K562 (cell line): ENCODE results near the gene TSPOAP1. TPM values are rescaled to one million over a fixed set of nuclear protein-coding genes. Genes with fewer than 3 reads are reported as not detected.

Experiments used
- ATAC-seq: fragments of 200-7000 bp; cut with Tn5 transposase; 3 replicates; pipeline ENCODE4 v1.9.1; 2020; ENCODE audit warnings: moderate library complexity
- BruUV-seq: library from RNA; stranded (reverse); fragments of 400-500 nt; replicated peaks from 2 replicates; lab custom pipeline; 2021; lab: Mats Ljungman, UMichigan
- CTCF ChIA-PET: fragments of 300-600 bp; formaldehyde crosslinking; extraction: SDS; loops from one replicate; lab custom pipeline; 2021; ENCODE audit warnings: low intra/inter-chr PET ratio; lab: Yijun Ruan, JAX
- POLR2A ChIA-PET: fragments of 300-600, 350-650 bp; sonication (Branson Sonifier 250); formaldehyde crosslinking; extraction: SDS; loops from one replicate; lab custom pipeline; 2021; ENCODE audit warnings: antibody characterized with exemption, inconsistent platforms; lab: Yijun Ruan, JAX
- DNase-seq, 4 experiments: peaks; one replicate each; pipeline versions ENCODE4 v3.0.0 to v3.0.0-alpha.2; 2011 to 2018; ENCODE audit warnings: low spot score in 3 of 4, mixed read lengths in 3 of 4; ENCODE audit errors: extremely low read depth in 1 of 4
- FAIRE-seq: peaks from 2 replicates; lab custom pipeline; 2011; peaks lifted over from hg19 to GRCh38; lab: Jason Lieb, UNC
- H2AFZ ChIP-seq: 2 replicates; pipeline ENCODE4 v1.6.0; 2011; ENCODE audit warnings: low read depth, low read length, control low read depth, inconsistent platforms
- H3K27ac ChIP-seq: fragments of 200-600 bp; 3 replicates; pipeline ENCODE4 v1.8.0; 2011; ENCODE audit warnings: low read depth, mild to moderate bottlenecking, control low read depth, inconsistent platforms, low read length, moderate library complexity, mixed read lengths; ENCODE audit errors: extremely low read depth
- H3K27me3 ChIP-seq, 2 experiments: fragments of 300-600 bp in 1 of 2; 2 replicates in 1 of 2; 3 replicates in 1 of 2; pipeline versions ENCODE4 v1.6.0 to v1.8.0; 2011; ENCODE audit warnings: inconsistent platforms in 2 of 2, low read length in 2 of 2, mild to moderate bottlenecking in 1 of 2, mixed read lengths in 1 of 2, moderate library complexity in 1 of 2; ENCODE audit not compliant: control insufficient read depth in 2 of 2, insufficient read depth in 2 of 2
- H3K36me3 ChIP-seq: fragments of 300-600 bp; 3 replicates; pipeline ENCODE4 v1.8.0; 2011; ENCODE audit warnings: mild to moderate bottlenecking, low read length, inconsistent platforms; ENCODE audit not compliant: control insufficient read depth, insufficient read depth
- H3K4me1 ChIP-seq, 2 experiments: fragments of 200-600 bp in 1 of 2; replicated peaks in 1 of 2; 2 replicates in 1 of 2; 3 replicates in 1 of 2; pipeline versions ENCODE4 v1.5.1 to v1.8.0; 2011; ENCODE audit warnings: inconsistent platforms in 2 of 2, low read length in 2 of 2, mild to moderate bottlenecking in 1 of 2, mixed read lengths in 1 of 2, moderate library complexity in 1 of 2; ENCODE audit not compliant: control insufficient read depth in 2 of 2, insufficient read depth in 2 of 2
- H3K4me2 ChIP-seq: 2 replicates; pipeline ENCODE4 v1.6.1; 2011; ENCODE audit warnings: low read length, control low read depth, inconsistent platforms, mixed read lengths; ENCODE audit not compliant: insufficient read depth
- H3K4me3 ChIP-seq: fragments of 200-600 bp; sonication (generic), shearing (Covaris generic); 2 replicates; pipeline ENCODE4 v1.5.1; 2016; ENCODE audit warnings: control low read depth, inconsistent platforms
- H3K79me2 ChIP-seq: fragments of 200-600 bp; 3 replicates; pipeline ENCODE4 v1.8.0; 2011; ENCODE audit warnings: low read length, inconsistent platforms; ENCODE audit not compliant: control insufficient read depth, insufficient read depth
- H3K9ac ChIP-seq, 2 experiments: 2 replicates each; pipeline versions ENCODE4 v1.6.0 to v1.6.1; 2011; ENCODE audit warnings: low read depth in 2 of 2, low read length in 2 of 2, control low read depth in 1 of 2, inconsistent platforms in 1 of 2, mild to moderate bottlenecking in 1 of 2, mixed read lengths in 1 of 2; ENCODE audit not compliant: insufficient read depth in 1 of 2
- H3K9me1 ChIP-seq: one replicate; pipeline ENCODE4 v1.6.0; 2011; ENCODE audit warnings: inconsistent platforms, mild to moderate bottlenecking, low read length, moderate library complexity; ENCODE audit not compliant: control insufficient read depth, insufficient read depth
- H3K9me3 ChIP-seq: replicated peaks from 2 replicates; pipeline ENCODE4 v1.5.1; 2011; ENCODE audit warnings: low read depth, low read length, inconsistent platforms; ENCODE audit not compliant: control insufficient read depth, insufficient read depth
- H4K20me1 ChIP-seq: replicated peaks from 2 replicates; pipeline ENCODE4 v1.6.1; 2011; ENCODE audit warnings: low read length, inconsistent platforms, mixed read lengths; ENCODE audit not compliant: control insufficient read depth, insufficient read depth
- EZH2 ChIP-seq: IDR thresholded peaks from 2 replicates; pipeline ENCODE4 v1.6.1; 2012; ENCODE audit warnings: low read depth, mild to moderate bottlenecking, inconsistent platforms, low read length, borderline replicate concordance
- MTA3 ChIP-seq: fragments of 450-650 bp; formaldehyde crosslinking; IDR thresholded peaks from 2 replicates; pipeline ENCODE4 v1.6.1; 2017; ENCODE audit warnings: mild to moderate bottlenecking, borderline replicate concordance
- TAF15 ChIP-seq: fragments of 200-400 bp; formaldehyde crosslinking; IDR thresholded peaks from 2 replicates; pipeline ENCODE4 v1.6.1; 2017; ENCODE audit warnings: mild to moderate bottlenecking, low read depth, low read length, moderate library complexity
- TCF7 ChIP-seq: sonication (generic); IDR thresholded peaks from 2 replicates; pipeline ENCODE4 v1.6.1; 2016; ENCODE audit warnings: antibody characterized with exemption, borderline replicate concordance
- ZNF644 ChIP-seq: fragments of 200-800 bp; sonication (Bioruptor generic); IDR thresholded peaks from 2 replicates; pipeline ENCODE4 v1.6.1; 2016; ENCODE audit warnings: low read depth, missing genetic modification characterization, missing compliant biosample characterization
- WGBS: fragments of 100-300 bp; shearing (Covaris generic); methylation state at CpG from one replicate; pipeline ENCODE4 v1.1.6; 2016; ENCODE audit warnings: low coverage, mixed read lengths; ENCODE audit not compliant: insufficient coverage; ENCODE audit errors: missing lambda C conversion rate; 5-methylcytosine and 5-hydroxymethylcytosine counted together
- in situ Hi-C: fragments of 300-500 bp; cut with MboI; formaldehyde crosslinking; loops from 4 replicates; pipeline ENCODE4 v1.15.0; 2018; ENCODE audit warnings: inconsistent platforms, mixed read lengths
- intact Hi-C: fragments of 100-400 bp; cut with micrococcal nuclease; formaldehyde crosslinking; loops from 2 replicates; pipeline ENCODE4 v1.14.2; 2022
- polyA plus RNA-seq, 8 experiments: library from polyadenylated mRNA; depleted of rRNA in 4 of 8; stranded (reverse) in 5 of 8; unstranded in 3 of 8; fragments of >200 nt; fragmentation: Nextera tagmentation in 2 of 8; fragmentation: Illumina TruSeq in 1 of 8; extraction: Ambion mirVana in 2 of 8; extraction: Trizol in 1 of 8; gene quantifications; 2 replicates each; pipeline versions ENCODE4 v1.2.1 to v1.2.3, GENCODE V29; 2011 to 2014; ENCODE audit warnings: inconsistent platforms in 1 of 8, missing spikeins in 1 of 8
- total RNA-seq, 7 experiments: library from RNA; depleted of rRNA in 6 of 7; stranded (reverse); fragments of >200 nt in 6 of 7; fragmentation: Illumina TruSeq in 2 of 7; extraction: Trizol in 2 of 7; gene quantifications; 2 replicates each; pipeline versions ENCODE4 v1.2.1 to v1.2.3, GENCODE V29; 2011 to 2021; ENCODE audit warnings: low replicate concordance in 1 of 7

The TSPOAP1 gene
- total and polyA plus RNA-seq, 9 of the 15 experiments (the other 6 are each of a cell fraction or from before 2014, with no cell fraction given): 0.87 to 3.9 (median 1.8) TPM; not detected in 2

DNA sequence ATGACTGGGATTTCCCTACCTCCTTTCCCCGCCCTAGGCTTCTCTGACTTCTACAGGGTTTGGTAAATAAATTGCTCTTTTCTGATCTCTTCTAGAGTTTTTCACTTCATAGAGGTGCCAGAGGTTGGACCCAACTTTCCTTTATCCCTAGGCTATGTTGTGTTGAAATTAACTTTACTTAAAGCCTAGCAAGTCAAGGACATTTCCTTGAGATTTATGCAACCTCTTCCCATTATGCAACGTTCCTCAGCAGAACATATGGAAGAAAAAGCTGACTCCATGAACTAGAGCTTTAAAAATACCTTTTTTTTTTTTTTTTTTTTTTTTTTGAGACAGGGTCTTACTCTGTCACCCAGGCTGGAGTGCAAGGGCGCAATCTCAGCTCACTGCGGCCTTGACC is 63.3 kb downstream of the TSPOAP1 start:
- Histone ChIP-seq H4K20me1 (peaks cover 1% of the 10 kb centered on the region; the same call in 1 of the 2 replicates), H3K9me1 (no peaks in the 10 kb centered on the region), H3K4me1 (no peaks in the 10 kb centered on the region), H3K36me3 (no peaks in the 10 kb centered on the region), H3K4me3 (no peak overlapping the region), H3K9me3 (no peaks in the 10 kb centered on the region), H3K4me2 (no peak overlapping the region), H3K79me2 (no peaks in the 10 kb centered on the region), H2AFZ (no peak overlapping the region), H3K9ac (no peak overlapping the region), H3K27ac (no peak overlapping the region), H3K27me3 (peaks cover 38 to 66% of the 10 kb centered on the region in 2 experiments)
- in situ Hi-C loops: no loop called here
- BruUV-seq: no TSS peak
- ATAC-seq (no peak), FAIRE-seq (no peak), DNase-seq (no peak)
- CTCF ChIA-PET: no interaction called here
- POLR2A ChIA-PET: interaction anchor here (0.8 to 1.4 kb wide), 2 partner anchors 14 to 253 kb away, joined by 5 to 6 read pairs; no protein-coding TSS in a partner anchor
- WGBS: 3% methylated on average over 4 of the region's 4 CpGs
- intact Hi-C loops: no loop called here
- TF ChIP-seq EZH2 (no peak), ZNF644 (tag) (no peak), TCF7 (no peak), MTA3 (no peak), TAF15 (no peak)
